Adrenal gland (tissue), 12 donors: ENCODE results near the gene PINLYP. TPM values are rescaled to one million over a fixed set of nuclear protein-coding genes. Genes with fewer than 3 reads are reported as not detected.

Source experiments
- DNase-seq, 7 donors: peaks; one replicate each; pipeline ENCODE4 v3.0.0-alpha.2; 2019 to 2020
- H3K27ac ChIP-seq, 5 donors: fragments of 200-600 bp; sonication (generic) in 4 of 5; 1 replicate in 3 of 5; 2 replicates in 2 of 5; pipeline versions ENCODE4 v1.5.1 to v1.8.0; 2016 to 2020; ENCODE audit warnings: mild to moderate bottlenecking in 1 of 5
- H3K27me3 ChIP-seq: fragments of 200-600 bp; 2 replicates; pipeline ENCODE4 v1.8.0; 2021
- H3K36me3 ChIP-seq, 2 donors: fragments of 200-600 bp; replicated peaks in 1 of 2; 1 replicate in 1 of 2; 2 replicates in 1 of 2; pipeline versions ENCODE4 v1.5.1 to v1.8.0; 2018 to 2022
- H3K4me1 ChIP-seq, 2 donors: fragments of 200-600 bp; replicated peaks in 1 of 2; 1 replicate in 1 of 2; 2 replicates in 1 of 2; pipeline versions ENCODE4 v1.5.1 to v1.8.0; 2018 to 2021
- H3K4me3 ChIP-seq, 4 donors: fragments of 200-600 bp; sonication (generic) in 3 of 4; one replicate each; pipeline ENCODE4 v1.5.1; 2016 to 2018
- H3K9me3 ChIP-seq, 3 donors: fragments of 200-600 bp; sonication (generic) in 1 of 3; replicated peaks in 1 of 3; 1 replicate in 2 of 3; 2 replicates in 1 of 3; pipeline versions ENCODE4 v1.5.1 to v1.8.0; 2016 to 2021
- POLR2A ChIP-seq, 2 donors: fragments of 450-650 bp; IDR thresholded peaks; one replicate each; pipeline ENCODE4 v1.6.1; 2017; ENCODE audit warnings: antibody characterized with exemption in 2 of 2, mild to moderate bottlenecking in 2 of 2, moderate library complexity in 1 of 2
- WGBS, 4 donors: extraction: QIAGEN DNeasy Blood & Tissue Kit in 2 of 4; methylation state at CpG; one replicate each; pipeline versions ENCODE4 v1.1.5 to v1.1.7; 2013 to 2017; 5-methylcytosine and 5-hydroxymethylcytosine counted together
- intact Hi-C, 2 donors: fragments of 100-400 bp; cut with DNase I; formaldehyde crosslinking; loops; one replicate each; pipeline versions ENCODE4 v1.14.1 to v1.15.0; 2022 to 2023
- polyA plus RNA-seq, 3 donors: library from polyadenylated mRNA; stranded (reverse); fragments of 200-250 nt in 2 of 3; fragments of 350-450 nt in 1 of 3; fragmentation: Illumina TruSeq in 1 of 3; extraction: RNeasy Lipid Tissue Mini Kit (QIAGEN cat#74804) in 1 of 3; gene quantifications; one replicate each; pipeline ENCODE4 v1.2.3, GENCODE V29; 2013 to 2014
- total RNA-seq, 9 donors: library from RNA; depleted of rRNA in 4 of 9; stranded (reverse); fragments of >200 nt in 4 of 9; fragments of 120-200 nt in 1 of 9; fragmentation: NEBNext Ultra II Directional in 1 of 9; extraction: Animal tissue kit (Norgen Biotek cat#: 25700) in 1 of 9; gene quantifications; one replicate each; pipeline versions ENCODE4 v1.1.0 to v1.2.4, GENCODE V29; 2013 to 2023
- TF ChIP-seq, protein P1 (sequence below), 6 experiments: fragments of 450-650 bp in 4 of 6; fragments of 200-600 bp in 2 of 6; sonication (generic) in 1 of 6; IDR thresholded peaks; 1 replicate in 5 of 6; 2 replicates in 1 of 6; pipeline versions ENCODE4 v1.5.1 to v1.8.0; 2016 to 2021; ENCODE audit warnings: antibody characterized with exemption in 6 of 6, mild to moderate bottlenecking in 2 of 6, moderate library complexity in 1 of 6
- donor health status: healthy with polysubstance abuse.
- donor health status: Bipolar disorder and iron deficiency.
- donor health status: DM: yes; HTN: yes; CAD: no.
- donor health status: DM: no; HTN: no; CAD: no.
- donor health status: DM: no; HTN: no; CAD: no.
- donor health status: DM: yes; HTN: yes; CAD: no.

Gene PINLYP
- total and polyA plus RNA-seq, 12 donors, result 0.61 to 16.0 (median 4.3) TPM; not detected in 1

GRCh38 chr19:43533546-43534304 is 41.9 kb upstream of the PINLYP start:
- intact Hi-C loops, result no loop called here
- peak; percentile 99 to 100 (median 100) for DNase-seq

DNA sequence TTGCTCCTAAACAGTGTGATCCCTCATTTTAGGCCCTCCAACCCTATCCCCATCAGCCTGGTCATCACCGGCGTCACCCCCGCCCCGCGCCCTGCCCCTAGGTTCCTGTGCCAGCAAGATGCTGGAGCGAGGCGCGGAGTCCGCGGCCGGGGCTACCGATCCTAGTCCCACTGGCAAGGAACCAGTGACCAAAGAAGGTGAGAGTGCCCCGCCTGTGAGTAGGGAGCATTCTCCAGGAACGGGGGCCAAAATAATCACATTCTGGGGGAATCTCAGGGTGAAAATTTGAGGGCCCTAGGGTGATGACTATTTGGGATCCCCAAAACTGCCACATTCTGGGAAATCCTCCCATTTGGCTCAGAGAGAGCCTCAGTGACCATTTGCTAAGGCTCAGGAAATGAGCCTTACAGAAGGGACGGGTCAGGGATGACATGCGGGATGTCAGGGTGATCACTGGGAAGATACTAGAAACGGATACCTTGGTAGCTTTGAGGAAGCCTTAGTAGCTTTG is 41.2 kb upstream of the PINLYP start:
- Histone ChIP-seq H3K4me1 (peaks cover 6 to 9% of the 10 kb centered on the region in 2 donors), H3K9me3 (no peaks in the 10 kb centered on the region), H3K27me3 (no peaks in the 10 kb centered on the region), H3K36me3 (peaks cover 0 to 10% of the 10 kb centered on the region in 2 donors), H3K4me3 (no peak overlapping the region), H3K27ac (peak overlapping the region in 4 of 5 donors; percentile 5 to 95 (median 90))
- WGBS, 4 donors, result 5 to 23% (median 19%) methylated on average over 12 to 17 of the region's 17 CpGs
- DNase-seq, result peak in 1 of 7 donors; percentile 5
- TF ChIP-seq, protein P1, sequence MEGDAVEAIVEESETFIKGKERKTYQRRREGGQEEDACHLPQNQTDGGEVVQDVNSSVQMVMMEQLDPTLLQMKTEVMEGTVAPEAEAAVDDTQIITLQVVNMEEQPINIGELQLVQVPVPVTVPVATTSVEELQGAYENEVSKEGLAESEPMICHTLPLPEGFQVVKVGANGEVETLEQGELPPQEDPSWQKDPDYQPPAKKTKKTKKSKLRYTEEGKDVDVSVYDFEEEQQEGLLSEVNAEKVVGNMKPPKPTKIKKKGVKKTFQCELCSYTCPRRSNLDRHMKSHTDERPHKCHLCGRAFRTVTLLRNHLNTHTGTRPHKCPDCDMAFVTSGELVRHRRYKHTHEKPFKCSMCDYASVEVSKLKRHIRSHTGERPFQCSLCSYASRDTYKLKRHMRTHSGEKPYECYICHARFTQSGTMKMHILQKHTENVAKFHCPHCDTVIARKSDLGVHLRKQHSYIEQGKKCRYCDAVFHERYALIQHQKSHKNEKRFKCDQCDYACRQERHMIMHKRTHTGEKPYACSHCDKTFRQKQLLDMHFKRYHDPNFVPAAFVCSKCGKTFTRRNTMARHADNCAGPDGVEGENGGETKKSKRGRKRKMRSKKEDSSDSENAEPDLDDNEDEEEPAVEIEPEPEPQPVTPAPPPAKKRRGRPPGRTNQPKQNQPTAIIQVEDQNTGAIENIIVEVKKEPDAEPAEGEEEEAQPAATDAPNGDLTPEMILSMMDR (IDR thresholded peaks at IDR 0.05), result no peak
- no peak for TF ChIP-seq POLR2A (IDR thresholded peaks at IDR 0.05)
- intact Hi-C loops, result no loop called here

More at GRCh38 chr19:43533546-43534304, 41.9 kb upstream of the PINLYP start:
- Histone ChIP-seq H3K36me3 (peaks cover 0 to 10% of the 10 kb centered on the region in 2 donors), H3K9me3 (no peaks in the 10 kb centered on the region), H3K4me3 (peak overlapping the region in 3 of 4 donors; percentile 0 to 59 (median 27)), H3K27me3 (no peaks in the 10 kb centered on the region), H3K4me1 (peaks cover 6 to 9% of the 10 kb centered on the region in 2 donors), H3K27ac (peak overlapping the region; percentile 72 to 95 (median 86))
- 0 to 1% (median 1%) methylated on average over 33 to 41 of the region's 41 CpGs for WGBS, 4 donors
- TF ChIP-seq, protein P1 (IDR thresholded peaks at IDR 0.05), result no peak
- peak; percentile 14 to 74 for TF ChIP-seq POLR2A (IDR thresholded peaks at IDR 0.05)

GRCh38 chr19:43534816-43535761 is 40.5 kb upstream of the PINLYP start:
- Histone ChIP-seq H3K9me3 (no peaks in the 10 kb centered on the region), H3K27ac (peak overlapping the region in 3 of 5 donors; percentile 5 to 95 (median 94)), H3K4me3 (no peak overlapping the region), H3K36me3 (peaks cover 0 to 10% of the 10 kb centered on the region in 2 donors), H3K27me3 (no peaks in the 10 kb centered on the region), H3K4me1 (peaks cover 6 to 9% of the 10 kb centered on the region in 2 donors)
- peak; percentile 74 to 86 (median 81) for DNase-seq
- TF ChIP-seq, protein P1 (IDR thresholded peaks at IDR 0.05), result peak; percentile 52 to 73 (median 61)
- no peak for TF ChIP-seq POLR2A (IDR thresholded peaks at IDR 0.05)
- intact Hi-C loops, result loop anchor here in 1 of 2 donors (5.0 kb wide), 1 partner anchor 57 kb away; no protein-coding TSS in a partner anchor
- 45 to 58% (median 57%) methylated on average over 36 to 62 of the region's 62 CpGs for WGBS, 4 donors
